GM10266 (cell line): Measurements from ENCODE around the gene CD151.

Experiments
- DNase-seq: peaks from one replicate; pipeline ENCODE4 v3.0.0; 2012; ENCODE audit errors: extremely low spot score
- CTCF ChIP-seq: IDR thresholded peaks from 2 replicates; pipeline ENCODE4 v1.5.1; 2012; ENCODE audit warnings: mild to moderate bottlenecking, low read depth; ENCODE audit not compliant: control insufficient read depth, insufficient read depth; ENCODE audit errors: missing control alignments

The CD151 gene

GRCh38 chr11:799641-800316 lies 33.0 kb upstream of the CD151 start:
- TF ChIP-seq CTCF, result no peak
- DNase-seq, result no peak

- no peak for TF ChIP-seq CTCF
Measured at GRCh38 chr11:800473-800872, 32.3 kb upstream of the CD151 start.

GRCh38 chr11:801097-801780 lies 31.5 kb upstream of the CD151 start:
- no peak for TF ChIP-seq CTCF
- DNase-seq, result no peak

More at GRCh38 chr11:800473-800872, 32.3 kb upstream of the CD151 start:
- no peak for DNase-seq

- TF ChIP-seq CTCF, result no peak
- DNase-seq, result no peak
Measured at GRCh38 chr11:802018-802617, 30.6 kb upstream of the CD151 start.

- TF ChIP-seq CTCF, result no peak
- DNase-seq, result no peak
Measured at GRCh38 chr11:802693-803466, 29.9 kb upstream of the CD151 start.

GRCh38 chr11:803467-803742 lies 29.3 kb upstream of the CD151 start:
- no peak for TF ChIP-seq CTCF
- no peak for DNase-seq
